H54 (cell line): ENCODE data around the gene ZAP70.
A peak's percentile ranks its signal among the peaks of the same experiment; 100 is the strongest.

Experiments
- DNase-seq: peaks from one replicate; pipeline ENCODE4 v3.0.0; 2011; ENCODE audit warnings: low spot score, mixed read lengths; ENCODE audit not compliant: insufficient read length
- FAIRE-seq: peaks from 3 replicates; lab custom pipeline; 2011; peaks lifted over from hg19 to GRCh38; lab: Jason Lieb, UNC
- POLR2A ChIP-seq: IDR thresholded peaks from 2 replicates; pipeline ENCODE4 v1.6.1; 2011; ENCODE audit warnings: low read depth, mild to moderate bottlenecking, low read length

ZAP70 gene

GRCh38 chr2:97737421-97738178 lies 24.2 kb downstream of the ZAP70 start:
- DNase-seq (no peak), FAIRE-seq (no peak)
- TF ChIP-seq POLR2A, result no peak

- DNase-seq (no peak), FAIRE-seq (no peak)
- TF ChIP-seq POLR2A, result no peak
Observed at GRCh38 chr2:97738179-97739019, 25.0 kb downstream of the ZAP70 start.

GRCh38 chr2:97739020-97739892 lies 25.9 kb downstream of the ZAP70 start:
- FAIRE-seq (no peak), DNase-seq (no peak)
- TF ChIP-seq POLR2A, result no peak

- TF ChIP-seq POLR2A, result no peak
- FAIRE-seq (no peak), DNase-seq (no peak)
Observed at GRCh38 chr2:97739893-97740245, 26.5 kb downstream of the ZAP70 start.

- DNase-seq, result peak; percentile 74
- no peak for TF ChIP-seq POLR2A
Observed at GRCh38 chr2:97740590-97741182, 27.3 kb downstream of the ZAP70 start.

GRCh38 chr2:97741251-97741650 lies 27.9 kb downstream of the ZAP70 start:
- no peak for DNase-seq
- no peak for TF ChIP-seq POLR2A
- no peak for FAIRE-seq

More at GRCh38 chr2:97740590-97741182, 27.3 kb downstream of the ZAP70 start:
- FAIRE-seq, result no peak

GRCh38 chr2:97741686-97742085 lies 28.3 kb downstream of the ZAP70 start:
- DNase-seq (no peak), FAIRE-seq (no peak)
- TF ChIP-seq POLR2A, result no peak

- FAIRE-seq (no peak), DNase-seq (peak; percentile 36)
- TF ChIP-seq POLR2A, result no peak
Observed at GRCh38 chr2:97742381-97742847, 29.0 kb downstream of the ZAP70 start.

- no peak for TF ChIP-seq POLR2A
- no peak for DNase-seq
- no peak for FAIRE-seq
Observed at GRCh38 chr2:97743913-97744312, 30.5 kb downstream of the ZAP70 start.

GRCh38 chr2:97745474-97746174 lies 32.2 kb downstream of the ZAP70 start:
- no peak for TF ChIP-seq POLR2A
- no peak for FAIRE-seq
- DNase-seq, result no peak

- DNase-seq (no peak), FAIRE-seq (no peak)
- TF ChIP-seq POLR2A, result no peak
Observed at GRCh38 chr2:97747285-97747684, 33.9 kb downstream of the ZAP70 start.

- no peak for FAIRE-seq
- DNase-seq, result no peak
- no peak for TF ChIP-seq POLR2A
Observed at GRCh38 chr2:97747716-97748115, 34.3 kb downstream of the ZAP70 start.

- DNase-seq (no peak), FAIRE-seq (no peak)
- no peak for TF ChIP-seq POLR2A
Observed at GRCh38 chr2:97749581-97749980, 36.2 kb downstream of the ZAP70 start.
